NK-92 treated with Interleukin-12 subunit alpha and Interleukin-12 subunit beta, amount 100 ng/mL, for 24 hours (cell line): Measurements from ENCODE around the gene LIG3.
"Not testable (repeated sequence)": the region's sequence is repeated elsewhere in the genome, so short reads cannot be mapped to it uniquely, and the experiment has no call there.

Source experiments
- DNase-seq: peaks from one replicate; lab custom pipeline; 2025; lab: John Stamatoyannopoulos, UW

The LIG3 gene

GRCh38 chr17:34980353-34980680 is at the start of gene LIG3:
LIG3 (plus strand) TSS chr17:34980512; CDS start chr17:34983006, 2,494 bp downstream.
- DNase-seq: peak; percentile 95

DNA sequence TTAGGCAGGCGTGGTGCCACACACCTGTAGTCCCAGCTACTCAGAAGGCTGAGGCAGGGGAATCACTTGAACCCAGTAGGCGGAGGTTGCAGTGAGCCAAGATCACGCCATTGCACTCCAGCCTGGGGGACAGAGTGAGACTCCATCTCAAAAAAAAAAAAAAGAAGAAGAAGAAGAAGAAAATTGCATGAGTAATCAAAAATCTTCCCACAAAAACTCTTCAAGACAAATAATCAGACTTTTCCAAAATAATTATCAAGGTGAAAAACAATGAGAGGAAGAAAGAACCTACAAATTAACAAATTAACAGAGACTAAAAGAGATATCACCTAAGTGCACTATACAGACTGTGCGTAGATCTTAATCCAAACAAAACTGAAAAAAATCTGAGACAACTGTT is 29.5 kb upstream of the LIG3 start:
- not testable (repeated sequence) for DNase-seq

- DNase-seq: no peak
Observed at GRCh38 chr17:34958438-34958837, 21.9 kb upstream of the LIG3 start.

- peak; percentile 80 for DNase-seq
Observed at GRCh38 chr17:34961093-34961911, 19.0 kb upstream of the LIG3 start, which contains the start of the genes CCT6B and ZNF830. CCT6B (minus strand) TSS chr17:34961460; CDS start chr17:34961393, 67 bp downstream. ZNF830 (plus strand) TSS chr17:34961540; CDS start chr17:34961567, 27 bp downstream.

GRCh38 chr17:34974179-34974578 is 6.1 kb upstream of the LIG3 start:
- DNase-seq: no peak

DNA sequence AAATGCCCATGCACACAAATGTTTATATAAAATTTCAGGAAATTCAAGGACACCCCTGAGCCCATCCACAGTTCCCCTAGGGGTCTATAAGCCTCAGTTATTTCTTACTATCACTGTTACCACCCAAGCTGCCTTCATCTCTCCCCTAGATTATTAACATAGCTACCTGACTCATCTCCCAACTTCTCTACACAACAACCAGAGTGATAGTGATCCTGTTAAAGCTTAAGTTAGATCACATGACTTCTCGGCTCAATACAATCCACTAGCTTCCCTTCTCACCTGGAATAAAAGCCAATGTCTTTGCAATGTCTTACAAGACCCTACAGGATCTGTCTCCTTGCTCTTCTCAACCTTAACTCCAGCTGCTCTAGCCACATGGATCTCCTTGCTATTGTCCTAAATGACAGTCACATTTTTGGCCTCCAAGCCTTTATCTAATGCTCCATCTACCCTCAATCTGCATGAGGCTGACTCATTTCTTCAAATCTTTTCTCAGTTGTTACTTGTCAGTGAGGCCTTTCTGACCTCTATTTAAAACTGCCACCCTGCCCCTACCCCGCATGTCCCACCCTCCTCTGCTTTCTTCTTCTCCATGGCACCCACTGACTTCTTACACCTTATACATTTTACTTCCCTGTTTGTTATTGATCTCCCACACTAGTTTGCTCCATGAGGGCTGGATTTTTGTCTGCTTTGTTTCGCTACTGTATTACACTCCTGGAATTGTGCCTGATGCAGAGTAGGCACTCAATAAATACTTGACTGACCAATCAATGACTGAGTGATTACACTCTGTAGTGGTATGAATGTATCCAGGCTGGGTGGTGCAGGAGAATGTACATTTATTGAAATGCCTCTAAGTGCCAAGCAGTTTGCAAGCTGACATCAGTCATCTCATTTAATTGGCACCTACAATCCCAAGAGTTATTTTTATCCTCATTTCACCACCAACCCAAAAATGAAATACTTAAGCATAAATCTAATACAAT is 5.2 kb upstream of the LIG3 start:
- no peak for DNase-seq

DNA sequence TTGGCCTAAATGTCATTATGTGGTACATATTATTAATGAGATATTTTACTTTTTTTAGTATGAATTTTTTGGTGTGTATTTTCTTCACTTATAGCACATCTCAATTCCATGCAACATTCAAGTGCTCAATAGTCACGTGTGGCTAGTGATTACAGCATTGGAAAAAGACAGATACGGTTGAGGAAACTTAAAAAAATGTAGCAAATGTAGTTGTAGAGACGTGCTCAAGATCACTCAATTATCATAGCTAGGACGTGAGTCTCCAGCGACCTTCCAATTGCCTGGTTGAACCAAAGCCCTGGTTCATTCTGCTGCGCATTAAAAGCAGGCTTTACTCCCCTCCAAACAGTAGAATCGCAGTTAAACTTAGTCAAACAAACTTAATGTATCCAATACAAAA is 1.2 kb upstream of the LIG3 start:
- no peak for DNase-seq

- DNase-seq: no peak
Observed at GRCh38 chr17:34979650-34980352, 511 bp upstream of the LIG3 start.

DNA sequence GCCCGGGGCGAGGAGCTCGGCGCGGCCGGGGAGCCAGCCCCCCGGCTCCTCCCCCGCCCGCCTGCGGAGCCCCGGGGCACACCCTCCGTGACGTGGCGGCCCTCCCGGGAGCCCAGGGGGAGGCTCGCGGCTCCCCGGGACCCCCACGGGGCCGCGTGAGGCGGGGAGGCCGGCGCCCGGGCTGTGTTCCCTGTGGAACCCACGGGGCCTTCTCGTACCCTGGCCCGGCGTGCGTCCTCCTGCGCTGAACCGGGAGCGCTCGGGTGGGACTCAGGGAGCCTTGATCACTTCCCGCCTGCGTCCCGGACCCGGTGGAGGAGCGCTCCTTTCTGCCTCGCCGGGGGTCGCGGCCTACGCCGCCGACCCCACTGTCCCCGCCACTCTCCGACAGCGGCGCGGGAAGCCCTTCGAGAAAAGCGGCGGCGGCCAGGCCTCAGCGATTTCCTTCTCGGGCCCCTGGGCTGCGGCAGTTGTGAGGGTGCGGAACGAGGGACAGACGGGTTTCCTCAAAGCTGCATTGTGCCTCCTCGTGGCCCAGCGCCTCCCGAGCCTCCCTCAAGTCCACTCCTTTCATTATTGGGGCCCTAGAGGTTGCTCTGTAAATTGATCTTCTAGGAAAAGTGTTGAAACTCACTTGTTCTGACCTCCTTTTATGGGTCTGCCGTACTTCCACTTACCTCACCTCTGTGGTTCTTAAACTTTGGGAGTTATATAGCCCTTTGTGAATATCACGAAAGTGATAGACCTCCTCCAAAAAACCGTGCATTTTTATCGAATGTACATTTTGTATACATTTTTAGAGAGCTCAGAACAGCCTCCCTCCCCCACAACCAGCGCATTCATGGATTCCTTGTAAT is 597 bp downstream of the LIG3 start:
- DNase-seq: peak; percentile 88

- no peak for DNase-seq
Observed at GRCh38 chr17:34981538-34982241, 1.4 kb downstream of the LIG3 start.

- DNase-seq: no peak
Observed at GRCh38 chr17:34987232-34987631, 6.9 kb downstream of the LIG3 start.

GRCh38 chr17:34988644-34989043 is 8.3 kb downstream of the LIG3 start:
- no peak for DNase-seq

DNA sequence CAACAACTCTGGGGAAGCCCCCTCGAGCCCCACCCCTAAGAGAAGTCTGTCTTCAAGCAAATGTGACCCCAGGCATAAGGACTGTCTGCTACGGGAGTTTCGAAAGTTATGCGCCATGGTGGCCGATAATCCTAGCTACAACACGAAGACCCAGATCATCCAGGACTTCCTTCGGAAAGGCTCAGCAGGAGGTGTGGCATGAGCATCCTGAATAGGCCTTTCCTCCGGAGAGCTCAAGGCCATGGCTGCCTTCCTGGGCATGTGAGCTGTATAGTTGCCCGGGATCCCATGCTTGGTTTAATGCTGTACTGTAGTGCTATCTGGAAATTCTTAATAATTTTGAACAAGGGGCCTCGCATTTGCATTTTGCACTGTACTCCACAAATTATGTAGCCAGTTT is 9.2 kb downstream of the LIG3 start:
- DNase-seq: no peak

- peak; percentile 18 for DNase-seq
Observed at GRCh38 chr17:34990921-34991365, 10.6 kb downstream of the LIG3 start.

DNA sequence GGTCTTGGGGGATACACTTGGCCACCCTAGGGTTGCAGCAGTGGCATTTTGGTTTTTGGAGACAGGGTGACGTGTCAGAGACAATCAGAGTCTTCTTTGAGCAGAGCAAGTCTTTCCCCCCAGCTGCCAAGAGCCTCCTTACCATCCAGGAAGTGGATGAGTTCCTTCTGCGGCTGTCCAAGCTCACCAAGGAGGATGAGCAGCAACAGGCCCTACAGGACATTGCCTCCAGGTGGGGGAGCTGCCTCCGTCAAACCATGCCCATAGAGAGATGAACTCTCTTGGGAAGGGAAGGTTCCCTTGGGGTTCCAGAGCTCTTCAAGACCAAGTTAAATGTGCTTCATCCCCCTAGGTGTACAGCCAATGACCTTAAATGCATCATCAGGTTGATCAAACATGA is 11.3 kb downstream of the LIG3 start:
- no peak for DNase-seq

GRCh38 chr17:34993031-34993430 is 12.7 kb downstream of the LIG3 start:
- DNase-seq: no peak

GRCh38 chr17:34996422-34997285 is 16.3 kb downstream of the LIG3 start:
- no peak for DNase-seq

DNA sequence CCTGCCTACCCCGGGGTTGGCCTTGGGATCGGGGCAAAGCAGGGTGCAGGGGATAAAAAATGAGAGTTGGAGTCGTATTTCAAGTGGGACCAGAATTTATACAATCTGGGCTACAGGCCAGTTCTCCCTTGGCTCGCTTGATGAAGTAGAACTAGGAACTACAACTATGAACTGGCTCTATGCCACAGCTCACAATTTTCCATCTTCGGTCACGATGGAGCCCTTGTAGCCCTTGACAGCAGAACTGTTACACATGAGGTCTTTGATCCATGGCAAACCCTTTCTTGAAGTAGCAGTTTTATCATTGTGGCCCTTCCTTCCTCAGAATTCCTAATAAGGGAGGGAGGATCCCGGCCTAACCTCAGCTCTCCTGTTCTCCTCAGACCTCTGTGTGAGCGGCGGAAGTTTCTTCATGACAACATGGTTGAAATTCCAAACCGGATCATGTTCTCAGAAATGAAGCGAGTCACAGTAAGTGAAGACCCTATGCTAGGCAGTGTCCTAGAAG is 17.1 kb downstream of the LIG3 start:
- no peak for DNase-seq

- DNase-seq: peak; percentile 40
Observed at GRCh38 chr17:34998205-34998604, 17.9 kb downstream of the LIG3 start.
